Activated T-helper 2 cell treated with anti-CD3 and anti-CD28 coated beads, Interferon-gamma antibody, Interleukin-2, Interleukin-4, amounts not matched to agents 10 μg/mL and 5 μg/mL and 100 μg/mL, durations not matched to agents 14 hours and 24 hours and 36 hours (primary cell): Measurements from ENCODE around the gene AXL. TPM values are rescaled to one million over a fixed set of nuclear protein-coding genes. Genes with fewer than 3 reads are reported as not detected.

Experiments used
- total RNA-seq: library from RNA; stranded (reverse); gene quantifications from 2 replicates; pipeline ENCODE4 v1.2.3, GENCODE V29; 2022

AXL gene
- total RNA-seq, 1 donor from 2014 or later, result 0.50 TPM

Other genes with a start within 250 kb of the AXL start
- not detected in 2 replicates for gene CYP2B6, start 227.9 kb upstream of the AXL start, total RNA-seq
- gene CYP2A13, start 130.8 kb upstream of the AXL start, total RNA-seq, result not detected in 2 replicates
- not detected in 2 replicates for gene CYP2F1, start 104.8 kb upstream of the AXL start, total RNA-seq
- 0.34 and 1.2 TPM in 2 replicates for gene CYP2S1, start 26.0 kb upstream of the AXL start, total RNA-seq
- gene HNRNPUL1, start 45.1 kb downstream of the AXL start, total RNA-seq, result 283 and 294 TPM in 2 replicates
- 33.5 and 34.4 TPM in 2 replicates for gene CCDC97, start 90.9 kb downstream of the AXL start, total RNA-seq
- gene TGFB1, start 134.7 kb downstream of the AXL start, total RNA-seq, result 125 and 126 TPM in 2 replicates
- gene B9D2, start 144.9 kb downstream of the AXL start, total RNA-seq, result 6.2 TPM in 2 replicates
- 4.2 and 4.8 TPM in 2 replicates for gene TMEM91, start 157.3 kb downstream of the AXL start, total RNA-seq
- gene EXOSC5, start 178.1 kb downstream of the AXL start, total RNA-seq, result 50.4 and 54.3 TPM in 2 replicates
- gene BCKDHA, start 178.6 kb downstream of the AXL start, total RNA-seq, result 18.9 and 20.5 TPM in 2 replicates
- 0.96 and 0.97 TPM in 2 replicates for gene B3GNT8, start 208.2 kb downstream of the AXL start, total RNA-seq
- gene DMAC2, start 220.7 kb downstream of the AXL start, total RNA-seq, result 58.3 and 60.8 TPM in 2 replicates
- gene ERICH4, start 223.9 kb downstream of the AXL start, total RNA-seq, result not detected in 2 replicates